Ureter (tissue), 1 donor: ENCODE data around the gene INSRR. TPM values are rescaled to one million over a fixed set of nuclear protein-coding genes. Genes with fewer than 3 reads are reported as not detected.

Experiments
- DNase-seq: peaks from one replicate; pipeline ENCODE4 v3.0.0-alpha.2; 2020; ENCODE audit warnings: low spot score
- total RNA-seq: library from RNA; stranded (reverse); gene quantifications from one replicate; pipeline ENCODE4 v1.2.4, GENCODE V29; 2023
- donor health status: DM: yes; HTN: yes; CAD: no.

The INSRR gene
- total RNA-seq, 1 donor from 2014 or later, result 0.13 TPM

- no peak for DNase-seq
Observed at GRCh38 chr1:156874572-156875340, 15.8 kb upstream of the INSRR start.

DNA sequence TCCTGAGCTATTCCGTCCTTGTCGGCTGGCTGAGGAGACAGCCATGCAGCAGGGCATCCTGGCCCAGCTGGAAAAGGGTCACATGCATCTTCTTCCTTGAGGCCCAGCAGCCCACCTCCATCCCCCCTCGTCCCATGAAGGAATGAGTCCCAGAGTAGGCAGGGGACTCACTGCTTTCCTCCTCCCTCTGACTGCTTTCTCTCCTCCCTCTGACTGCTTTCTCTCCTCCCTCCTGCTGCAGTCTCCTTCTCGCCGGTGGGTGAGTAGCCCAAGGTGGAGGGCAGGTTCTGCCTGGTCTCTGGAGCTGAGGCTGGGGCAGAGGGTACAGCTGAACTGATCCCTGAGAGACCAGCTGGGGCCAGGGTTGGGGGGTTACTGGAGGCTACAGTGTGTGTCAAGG, 15.2 kb upstream of the INSRR start:
- no peak for DNase-seq

GRCh38 chr1:156873659-156874058, 14.7 kb upstream of the INSRR start:
- no peak for DNase-seq

DNA sequence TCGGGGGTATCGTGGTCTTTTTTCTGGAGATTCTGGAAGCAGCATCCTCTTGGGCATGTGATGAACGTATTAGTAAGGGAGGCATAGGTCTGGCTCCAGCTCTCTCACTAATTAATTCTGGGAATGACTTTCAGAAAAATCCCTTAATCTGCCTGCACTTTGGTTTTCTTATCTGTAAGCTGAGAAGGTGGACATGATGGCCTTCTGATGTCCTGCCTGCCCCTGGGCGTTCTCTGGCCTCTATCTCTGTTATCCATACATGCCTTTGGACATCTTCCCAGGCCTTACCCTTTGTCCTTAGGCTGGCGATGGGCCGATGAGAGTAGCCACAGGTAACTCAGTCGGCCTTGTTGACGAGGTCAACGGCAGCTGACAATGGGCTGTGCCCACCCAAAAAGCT, 10.5 kb upstream of the INSRR start:
- no peak for DNase-seq

DNA sequence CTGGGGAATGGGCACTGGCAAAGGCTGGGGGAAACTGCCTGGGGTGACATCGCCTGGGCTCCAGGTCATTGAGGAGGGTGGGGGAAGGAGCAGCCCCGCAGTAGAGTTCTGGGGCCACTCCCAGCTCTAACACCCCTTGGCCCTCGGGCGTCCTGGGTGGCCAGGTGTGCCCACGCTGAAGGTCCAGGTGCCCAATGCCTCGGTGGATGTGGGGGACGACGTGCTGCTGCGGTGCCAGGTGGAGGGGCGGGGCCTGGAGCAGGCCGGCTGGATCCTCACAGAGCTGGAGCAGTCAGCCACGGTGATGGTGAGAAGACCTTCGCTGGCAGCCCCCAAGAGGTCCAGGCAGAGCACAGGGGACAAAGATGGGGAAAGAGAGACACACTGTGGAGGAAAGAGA, 9.4 kb upstream of the INSRR start:
- no peak for DNase-seq

- no peak for DNase-seq
Observed at GRCh38 chr1:156866249-156866909, 7.5 kb upstream of the INSRR start.

- no peak for DNase-seq
Observed at GRCh38 chr1:156865865-156866248, 6.9 kb upstream of the INSRR start.

DNA sequence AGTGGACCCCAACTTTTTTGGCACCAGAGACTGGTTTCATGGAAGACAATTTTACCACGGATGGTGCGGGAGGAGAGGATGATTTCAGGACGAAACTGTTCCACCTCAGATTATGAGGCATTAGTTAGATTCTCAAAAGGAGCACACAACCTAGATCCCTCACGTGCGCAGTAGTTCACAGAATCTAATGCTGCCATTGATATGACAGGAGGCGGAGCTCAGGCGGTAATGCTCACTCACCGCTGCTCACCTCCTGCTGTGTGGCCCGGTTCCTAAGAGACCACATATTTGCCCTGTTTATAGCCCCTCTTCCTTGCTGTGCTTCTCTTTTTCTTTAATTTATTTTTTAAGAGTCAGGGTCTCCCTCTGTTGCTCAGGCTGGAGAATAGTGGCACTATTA, 6.3 kb upstream of the INSRR start:
- no peak for DNase-seq

- DNase-seq, result no peak
Observed at GRCh38 chr1:156864796-156865195, 5.9 kb upstream of the INSRR start.

GRCh38 chr1:156863631-156864030, 4.7 kb upstream of the INSRR start:
- no peak for DNase-seq

DNA sequence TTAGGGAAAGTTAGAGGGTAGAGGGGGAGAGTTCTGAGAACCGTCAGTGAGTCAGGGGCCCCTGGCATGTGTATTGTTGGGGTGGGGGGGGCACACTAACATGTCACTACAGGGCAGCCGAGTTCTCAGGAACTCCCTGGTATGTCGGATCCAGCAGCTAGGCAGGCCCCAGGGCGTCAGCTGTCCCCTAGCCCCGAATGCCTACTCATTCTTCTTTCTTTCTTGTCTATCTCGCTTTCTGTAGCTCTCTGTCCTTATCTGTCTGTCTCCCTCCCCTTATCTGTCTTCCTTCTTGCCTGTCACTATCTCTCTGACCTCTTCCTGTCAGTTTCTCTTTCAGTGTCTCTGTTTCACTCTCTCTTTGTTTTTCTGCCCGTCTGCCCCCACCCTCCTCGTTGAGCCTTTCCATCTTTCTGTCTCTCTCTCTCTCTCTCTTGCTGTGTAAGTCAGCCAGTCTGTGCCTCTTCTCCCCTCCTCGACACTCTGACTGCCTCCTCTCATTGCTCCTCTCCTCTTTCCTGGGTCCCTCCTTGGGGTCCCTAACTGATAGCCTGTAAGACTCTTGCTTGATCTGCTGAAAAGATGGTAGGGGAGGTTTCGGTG, 4.2 kb upstream of the INSRR start:
- DNase-seq, result no peak

DNA sequence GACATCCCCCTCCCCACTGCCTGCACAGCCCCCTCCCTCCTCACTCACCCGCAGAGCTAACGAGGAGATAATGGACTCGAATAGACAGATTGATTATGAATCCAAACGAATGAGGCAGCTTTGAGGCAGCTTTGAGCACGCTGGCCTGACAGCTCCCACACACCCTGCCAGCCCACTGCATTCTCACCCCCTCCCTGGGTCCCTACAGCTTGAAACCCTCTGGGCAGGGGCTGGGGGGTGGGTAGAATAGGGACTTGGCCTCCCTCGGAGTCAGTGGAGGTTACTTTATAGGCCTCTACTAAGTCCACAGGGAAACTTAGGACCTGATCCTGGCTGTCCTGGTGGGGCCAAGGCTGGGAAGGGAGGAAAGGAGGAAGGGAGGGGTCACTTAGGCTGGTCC, 3.7 kb upstream of the INSRR start:
- no peak for DNase-seq

- DNase-seq, result no peak
Observed at GRCh38 chr1:156860628-156861423, 1.9 kb upstream of the INSRR start, which contains the start of gene NTRK1. Gene NTRK1 (plus strand): TSS chr1:156860865. CDS start chr1:156860935, 70 bp downstream.

DNA sequence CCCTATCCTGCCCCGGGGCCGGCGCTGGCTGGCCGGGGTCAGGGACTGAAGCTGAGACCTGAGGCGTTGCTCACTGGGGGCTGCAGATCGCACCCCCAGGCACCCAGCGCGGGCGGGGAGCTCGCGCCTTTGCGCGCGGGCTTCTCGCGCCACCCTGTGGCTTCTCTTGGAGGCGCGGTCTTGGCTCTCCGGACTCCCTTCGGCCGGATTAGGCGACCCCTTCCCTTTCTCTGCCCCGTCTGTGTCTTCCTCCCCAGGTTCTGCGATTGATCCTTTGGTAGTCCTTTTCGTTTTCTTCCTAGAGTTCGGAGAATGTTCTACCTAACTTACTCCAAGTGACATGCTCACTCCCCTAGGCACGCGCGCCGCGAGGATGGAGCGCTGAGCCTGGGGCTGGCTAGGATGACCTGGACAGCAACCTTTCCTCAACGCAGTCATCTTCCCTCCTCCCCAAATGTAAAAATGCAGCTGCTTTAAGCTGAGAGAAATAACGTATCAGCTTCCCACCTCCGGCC, 1.3 kb upstream of the INSRR start:
- no peak for DNase-seq

DNA sequence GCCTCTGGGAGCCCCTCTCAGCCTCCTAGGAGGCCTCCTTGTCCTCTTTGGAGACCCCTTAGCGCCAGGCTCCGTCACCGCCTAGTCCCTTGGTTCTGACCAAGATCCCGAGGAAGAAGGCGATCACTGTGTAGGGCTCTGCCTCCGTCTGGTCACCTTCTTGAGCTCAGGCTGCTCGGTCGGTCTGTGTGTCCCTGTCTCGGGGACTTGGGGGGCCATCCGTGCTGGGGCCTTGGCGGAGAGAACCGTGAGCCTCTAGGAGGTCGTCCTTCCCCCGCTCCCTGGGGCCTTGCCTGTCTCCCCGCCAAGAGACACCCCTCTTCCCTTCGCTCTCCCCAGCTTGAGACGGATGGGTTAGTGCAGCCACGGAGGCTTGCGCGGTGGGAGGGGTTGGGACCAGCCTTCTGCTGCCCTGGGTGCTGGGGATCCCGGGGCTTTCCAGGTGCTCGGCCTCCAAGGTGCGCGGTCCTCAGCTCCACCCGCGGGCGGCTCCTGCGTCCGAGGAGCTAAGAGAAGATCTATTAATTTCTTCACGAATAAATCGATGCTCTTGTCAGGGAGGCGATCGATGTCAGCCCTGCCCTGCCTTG, 701 bp upstream of the INSRR start:
- DNase-seq, result no peak

DNA sequence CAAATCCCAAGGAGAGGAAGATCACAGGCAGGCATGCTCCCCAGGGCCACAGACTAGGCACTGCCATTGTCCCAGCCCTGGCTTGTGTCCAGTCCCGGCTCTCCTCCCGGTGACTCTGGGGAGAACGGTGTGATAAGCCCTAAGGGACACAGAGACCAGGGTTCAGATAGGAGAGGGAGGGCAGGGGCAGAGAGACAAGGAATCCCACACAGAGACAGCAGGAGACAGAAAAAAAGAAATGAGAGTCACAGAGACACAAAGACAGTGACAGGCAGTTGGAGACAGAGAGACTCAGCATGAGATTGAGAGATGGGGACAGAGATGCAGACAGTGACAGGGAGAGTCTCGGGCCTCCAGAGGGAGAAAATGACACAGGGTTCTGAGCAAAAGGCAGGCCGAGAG, 361 bp downstream of the INSRR start:
- DNase-seq, result no peak

- no peak for DNase-seq
Observed at GRCh38 chr1:156857532-156857931, 1.4 kb downstream of the INSRR start.

DNA sequence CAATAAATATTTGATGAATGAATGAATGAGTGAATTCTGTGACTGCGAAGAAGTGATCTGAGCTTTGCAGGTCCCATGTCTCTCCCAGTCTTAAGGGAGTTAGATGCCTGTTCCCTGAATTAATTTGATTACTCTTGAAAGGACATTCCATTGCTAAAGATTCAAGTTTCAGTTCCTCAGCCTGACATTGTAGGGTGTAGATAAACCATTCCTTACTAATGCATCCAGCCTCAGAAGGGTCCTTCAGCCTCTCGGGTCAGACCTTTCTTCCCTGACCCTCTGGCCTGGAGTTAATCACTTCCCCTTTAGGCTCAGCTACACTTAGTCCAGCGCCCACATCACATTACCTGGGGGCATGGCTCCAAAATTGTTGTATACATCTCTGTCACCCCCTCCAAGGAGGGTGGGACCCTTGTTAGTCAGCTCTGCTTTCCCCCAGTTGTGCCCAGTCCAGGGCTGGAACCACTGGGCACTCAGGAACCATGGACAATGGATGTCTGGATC, 2.6 kb downstream of the INSRR start:
- DNase-seq, result no peak

GRCh38 chr1:156854634-156855033, 4.3 kb downstream of the INSRR start:
- DNase-seq, result no peak

- DNase-seq, result no peak
Observed at GRCh38 chr1:156853761-156854160, 5.2 kb downstream of the INSRR start.

- DNase-seq, result peak; percentile 65
Observed at GRCh38 chr1:156852418-156852874, 6.5 kb downstream of the INSRR start.
